Stomach (tissue), 9 donors: ENCODE results near the gene ASTN2. TPM values are rescaled to one million over a fixed set of nuclear protein-coding genes. Genes with fewer than 3 reads are reported as not detected.

ENCODE experiments used
- DNase-seq, 2 donors: peaks; one replicate each; pipeline versions ENCODE4 v3.0.0 to v3.0.0-alpha.2; 2013 to 2019
- H3K27ac ChIP-seq, 5 donors: fragments of 200-600 bp in 4 of 5; sonication (generic) in 4 of 5; one replicate each; pipeline ENCODE4 v1.5.1; 2013 to 2019; ENCODE audit warnings: mild to moderate bottlenecking in 1 of 5, moderate library complexity in 1 of 5
- H3K27me3 ChIP-seq, 3 donors: fragments of 200-600 bp; sonication (generic); one replicate each; pipeline ENCODE4 v1.5.1; 2017 to 2019; ENCODE audit warnings: mixed run types in 1 of 3
- H3K36me3 ChIP-seq, 4 donors: fragments of 200-600 bp; sonication (generic); 1 replicate in 3 of 4; 2 replicates in 1 of 4; pipeline ENCODE4 v1.5.1; 2016 to 2019
- H3K4me1 ChIP-seq, 4 donors: fragments of 200-600 bp; sonication (generic); one replicate each; pipeline ENCODE4 v1.5.1; 2016 to 2019
- H3K4me3 ChIP-seq, 4 donors: fragments of 200-600 bp; sonication (generic) in 3 of 4; one replicate each; pipeline ENCODE4 v1.5.1; 2016 to 2019; ENCODE audit warnings: mild to moderate bottlenecking in 1 of 4
- H3K9me3 ChIP-seq, 4 donors: fragments of 200-600 bp; sonication (generic); one replicate each; pipeline ENCODE4 v1.5.1; 2016 to 2019
- EP300 ChIP-seq: sonication (generic); formaldehyde crosslinking; IDR thresholded peaks from one replicate; pipeline ENCODE4 v1.6.1; 2017; ENCODE audit warnings: antibody characterized with exemption
- POLR2A ChIP-seq, 4 donors: fragments of 450-650 bp; IDR thresholded peaks; one replicate each; pipeline ENCODE4 v1.6.1; 2016; ENCODE audit warnings: antibody characterized with exemption in 4 of 4, control low read depth in 2 of 4, mild to moderate bottlenecking in 1 of 4, moderate library complexity in 1 of 4
- POLR2AphosphoS5 ChIP-seq, 3 donors: sonication (generic); formaldehyde crosslinking; IDR thresholded peaks; one replicate each; pipeline ENCODE4 v1.6.1; 2016; ENCODE audit warnings: antibody characterized with exemption in 3 of 3
- WGBS, 5 donors: extraction: QIAGEN DNeasy Blood & Tissue Kit in 3 of 5; methylation state at CpG; one replicate each; pipeline versions ENCODE4 v1.1.5 to v1.1.7; 2013 to 2018; 5-methylcytosine and 5-hydroxymethylcytosine counted together
- intact Hi-C: fragments of 100-400 bp; cut with DNase I; formaldehyde crosslinking; loops from one replicate; pipeline ENCODE4 v1.15.1; 2023; ENCODE audit warnings: low total_unique reads
- polyA plus RNA-seq, 3 donors: library from polyadenylated mRNA; stranded (reverse); fragments of 200-250 nt; gene quantifications; one replicate each; pipeline ENCODE4 v1.2.3, GENCODE V29; 2013
- total RNA-seq, 5 donors: library from RNA; depleted of rRNA; stranded (reverse); fragments of >200 nt; gene quantifications; one replicate each; pipeline versions ENCODE4 v1.1.0 to v1.2.3, GENCODE V29; 2014 to 2016
- TF ChIP-seq, protein P1 (sequence below), 7 experiments: fragments of 450-650 bp in 4 of 7; fragments of 200-600 bp in 3 of 7; sonication (generic) in 3 of 7; IDR thresholded peaks; one replicate each; pipeline ENCODE4 v1.5.1; 2016 to 2019; ENCODE audit warnings: antibody characterized with exemption in 7 of 7, control low read depth in 2 of 7, mild to moderate bottlenecking in 1 of 7
- donor health status: healthy with polysubstance abuse.
- donor health status: Bipolar disorder and iron deficiency.
- donor health status: healthy.

The ASTN2 gene
- total and polyA plus RNA-seq, 8 donors = 2.1 to 22.3 (median 4.2) TPM; not detected in 1

DNA sequence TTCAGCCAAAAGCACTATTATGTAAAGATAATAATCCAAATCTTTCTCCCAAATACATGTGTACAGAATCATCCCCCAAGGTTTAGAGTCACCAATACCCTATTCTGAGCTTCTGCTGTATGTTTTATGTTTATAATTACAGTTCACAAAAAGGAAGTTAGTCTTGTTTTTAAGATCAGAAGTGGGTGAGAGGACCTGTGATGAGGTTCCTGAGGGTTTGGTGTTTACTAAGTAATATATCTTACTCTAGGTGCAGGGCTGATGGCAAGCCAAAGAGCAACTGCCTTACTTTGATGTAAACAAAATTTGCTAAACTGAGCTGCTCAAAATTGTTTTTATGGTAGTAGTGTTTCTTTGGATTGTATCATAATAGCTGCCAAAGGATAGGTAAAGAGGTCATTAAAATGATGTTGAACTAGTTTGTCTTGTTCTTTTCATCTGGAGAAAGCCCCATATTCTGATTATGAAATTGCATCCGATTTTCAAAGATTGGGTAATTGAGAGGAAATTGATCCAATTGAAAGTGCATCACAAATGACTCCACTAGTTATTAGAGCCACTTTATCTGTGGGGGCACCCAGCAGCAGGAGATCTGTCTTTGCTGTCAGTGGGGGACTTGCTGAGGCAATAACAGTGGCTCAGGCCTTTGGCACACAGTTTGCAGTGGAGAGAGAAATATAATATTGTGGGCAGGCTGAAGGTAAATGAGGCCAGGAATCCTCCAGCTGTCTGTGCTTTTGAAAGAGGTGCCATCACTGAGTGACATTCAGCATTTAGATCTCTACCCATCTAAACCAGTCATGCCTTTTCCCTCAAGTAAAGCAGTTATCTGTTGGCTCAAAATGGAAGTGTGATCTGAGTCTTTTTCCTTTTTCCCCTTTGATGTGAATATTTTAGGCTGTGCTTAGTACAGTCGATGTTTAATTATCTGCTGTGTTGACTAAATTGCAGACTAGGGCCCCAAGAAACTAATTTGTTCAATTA lies 713.7 kb downstream of the ASTN2 start:
- DNase-seq = no peak
- intact Hi-C loops = no loop called here
- 68 to 78% (median 70%) methylated on average over 2 of the region's 2 CpGs for WGBS, 5 donors
- no peak overlapping the region for H3K27ac ChIP-seq
- H3K27me3 ChIP-seq = no peaks in the 10 kb centered on the region
- TF ChIP-seq POLR2AphosphoS5 (IDR thresholded peaks at IDR 0.05) (no peak), POLR2A (IDR thresholded peaks at IDR 0.05) (no peak), EP300 (no peak)
- TF ChIP-seq, protein P1, sequence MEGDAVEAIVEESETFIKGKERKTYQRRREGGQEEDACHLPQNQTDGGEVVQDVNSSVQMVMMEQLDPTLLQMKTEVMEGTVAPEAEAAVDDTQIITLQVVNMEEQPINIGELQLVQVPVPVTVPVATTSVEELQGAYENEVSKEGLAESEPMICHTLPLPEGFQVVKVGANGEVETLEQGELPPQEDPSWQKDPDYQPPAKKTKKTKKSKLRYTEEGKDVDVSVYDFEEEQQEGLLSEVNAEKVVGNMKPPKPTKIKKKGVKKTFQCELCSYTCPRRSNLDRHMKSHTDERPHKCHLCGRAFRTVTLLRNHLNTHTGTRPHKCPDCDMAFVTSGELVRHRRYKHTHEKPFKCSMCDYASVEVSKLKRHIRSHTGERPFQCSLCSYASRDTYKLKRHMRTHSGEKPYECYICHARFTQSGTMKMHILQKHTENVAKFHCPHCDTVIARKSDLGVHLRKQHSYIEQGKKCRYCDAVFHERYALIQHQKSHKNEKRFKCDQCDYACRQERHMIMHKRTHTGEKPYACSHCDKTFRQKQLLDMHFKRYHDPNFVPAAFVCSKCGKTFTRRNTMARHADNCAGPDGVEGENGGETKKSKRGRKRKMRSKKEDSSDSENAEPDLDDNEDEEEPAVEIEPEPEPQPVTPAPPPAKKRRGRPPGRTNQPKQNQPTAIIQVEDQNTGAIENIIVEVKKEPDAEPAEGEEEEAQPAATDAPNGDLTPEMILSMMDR (IDR thresholded peaks at IDR 0.05) = no peak
- no peaks in the 10 kb centered on the region for H3K9me3 ChIP-seq
- no peak overlapping the region for H3K4me3 ChIP-seq
- peaks cover 0 to 9% (median 3%) of the 10 kb centered on the region in 4 donors for H3K4me1 ChIP-seq
- H3K36me3 ChIP-seq = peaks cover 24 to 37% (median 33%) of the 10 kb centered on the region in 4 donors

DNA sequence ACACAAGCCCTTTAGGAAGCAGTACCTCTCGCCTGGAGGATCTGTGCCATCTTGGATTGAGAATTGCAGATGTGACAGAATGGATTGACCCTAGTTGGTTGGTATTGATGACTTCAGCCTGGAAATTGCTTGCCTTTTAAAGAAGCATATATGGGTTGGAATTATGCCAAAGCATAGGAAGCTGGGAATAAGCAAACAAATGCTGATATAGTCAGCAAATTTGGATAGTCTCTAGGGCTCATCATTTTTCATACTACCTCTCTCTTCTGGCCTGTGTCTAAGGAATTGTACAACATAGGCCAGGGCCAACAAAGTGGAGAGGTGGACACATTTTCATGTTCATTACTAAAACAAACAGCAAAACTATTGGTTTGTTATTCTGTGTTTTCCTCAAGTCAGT lies 714.6 kb downstream of the ASTN2 start:
- H3K4me3 ChIP-seq = no peak overlapping the region
- WGBS, 5 donors = 95 to 100% (median 97%) methylated on average over 1 of the region's 1 CpG
- peaks cover 24 to 37% (median 33%) of the 10 kb centered on the region in 4 donors for H3K36me3 ChIP-seq
- H3K9me3 ChIP-seq = no peaks in the 10 kb centered on the region
- intact Hi-C loops = no loop called here
- no peak overlapping the region for H3K27ac ChIP-seq
- peaks cover 0 to 2% (median under 1%) of the 10 kb centered on the region in 4 donors for H3K4me1 ChIP-seq
- no peaks in the 10 kb centered on the region for H3K27me3 ChIP-seq
- no peak for TF ChIP-seq EP300
- TF ChIP-seq, protein P1 (IDR thresholded peaks at IDR 0.05) = no peak
- TF ChIP-seq POLR2A (IDR thresholded peaks at IDR 0.05) = no peak
- no peak for TF ChIP-seq POLR2AphosphoS5 (IDR thresholded peaks at IDR 0.05)
- DNase-seq = no peak

DNA sequence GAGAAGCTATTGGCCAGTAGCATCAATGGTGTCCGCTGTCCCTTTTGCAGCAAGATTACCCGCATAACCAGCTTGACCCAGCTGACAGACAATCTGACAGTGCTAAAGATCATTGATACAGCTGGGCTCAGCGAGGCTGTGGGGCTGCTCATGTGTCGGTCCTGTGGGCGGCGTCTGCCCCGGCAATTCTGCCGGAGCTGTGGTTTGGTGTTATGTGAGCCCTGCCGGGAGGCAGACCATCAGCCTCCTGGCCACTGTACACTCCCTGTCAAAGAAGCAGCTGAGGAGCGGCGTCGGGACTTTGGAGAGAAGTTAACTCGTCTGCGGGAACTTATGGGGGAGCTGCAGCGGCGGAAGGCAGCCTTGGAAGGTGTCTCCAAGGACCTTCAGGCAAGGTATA lies 717.0 kb downstream of the ASTN2 start:
- Histone ChIP-seq H3K4me3 (no peak overlapping the region), H3K4me1 (peaks cover 0 to 18% (median 5%) of the 10 kb centered on the region in 4 donors), H3K27me3 (no peaks in the 10 kb centered on the region), H3K36me3 (peaks cover 24 to 37% (median 33%) of the 10 kb centered on the region in 4 donors), H3K27ac (no peak overlapping the region), H3K9me3 (no peaks in the 10 kb centered on the region)
- WGBS, 5 donors = 96 to 99% (median 98%) methylated on average over 13 to 16 of the region's 16 CpGs
- DNase-seq = no peak
- intact Hi-C loops = no loop called here
- no peak for TF ChIP-seq POLR2AphosphoS5 (IDR thresholded peaks at IDR 0.05)

DNA sequence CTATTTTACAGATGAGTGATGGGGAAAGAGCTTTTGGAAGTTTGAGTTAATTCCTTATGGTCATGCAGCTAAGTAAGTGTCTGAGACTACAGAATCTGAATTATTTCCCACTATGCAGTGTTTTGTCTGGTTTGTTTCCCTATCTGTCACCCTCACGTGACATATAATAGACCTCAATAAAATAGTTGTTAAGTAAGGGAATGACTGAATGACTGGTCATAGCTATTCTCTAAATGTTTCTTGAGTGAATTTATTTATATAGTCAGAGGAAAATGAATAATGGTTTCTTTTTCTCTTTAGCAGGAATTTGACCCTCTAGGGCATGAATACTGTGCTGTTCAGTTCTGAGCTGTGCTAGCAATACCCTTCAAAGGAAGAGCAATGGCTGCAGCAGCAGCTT lies 717.5 kb downstream of the ASTN2 start:
- H3K9me3 ChIP-seq = no peaks in the 10 kb centered on the region
- H3K27ac ChIP-seq = no peak overlapping the region
- peaks cover 0 to 23% (median 7%) of the 10 kb centered on the region in 4 donors for H3K4me1 ChIP-seq
- DNase-seq = no peak
- no peaks in the 10 kb centered on the region for H3K27me3 ChIP-seq
- no peak for TF ChIP-seq EP300
- TF ChIP-seq POLR2AphosphoS5 (IDR thresholded peaks at IDR 0.05) = no peak
- TF ChIP-seq POLR2A (IDR thresholded peaks at IDR 0.05) = no peak
- TF ChIP-seq, protein P1 (IDR thresholded peaks at IDR 0.05) = no peak
- peaks cover 24 to 37% (median 33%) of the 10 kb centered on the region in 4 donors for H3K36me3 ChIP-seq
- WGBS, 5 donors = 73 to 87% (median 79%) methylated on average over 1 of the region's 1 CpG
- no peak overlapping the region for H3K4me3 ChIP-seq
- intact Hi-C loops = no loop called here
